Ascending aorta (tissue), 2 donors: ENCODE results near the gene PPIF. TPM values are rescaled to one million over a fixed set of nuclear protein-coding genes. Genes with fewer than 3 reads are reported as not detected.
"Not testable (repeated sequence)": the region's sequence is repeated elsewhere in the genome, so short reads cannot be mapped to it uniquely, and the experiment has no call there.

Source experiments
- DNase-seq, 2 donors: peaks; one replicate each; pipeline ENCODE4 v3.0.0-alpha.2; 2019; ENCODE audit warnings: low spot score in 2 of 2
- H3K27ac ChIP-seq, 2 donors: fragments of 200-600 bp; sonication (generic); one replicate each; pipeline ENCODE4 v1.5.1; 2016 to 2017; ENCODE audit warnings: mild to moderate bottlenecking in 1 of 2
- H3K27me3 ChIP-seq: fragments of 200-600 bp; sonication (generic); one replicate; pipeline ENCODE4 v1.5.1; 2017
- H3K36me3 ChIP-seq, 2 donors: fragments of 200-600 bp; sonication (generic); one replicate each; pipeline ENCODE4 v1.5.1; 2016
- H3K4me1 ChIP-seq, 2 donors: fragments of 200-600 bp; sonication (generic); one replicate each; pipeline ENCODE4 v1.5.1; 2016 to 2017; ENCODE audit warnings: mild to moderate bottlenecking in 1 of 2
- H3K4me3 ChIP-seq, 2 donors: fragments of 200-600 bp; sonication (generic); one replicate each; pipeline ENCODE4 v1.5.1; 2016 to 2017; ENCODE audit warnings: mild to moderate bottlenecking in 1 of 2
- H3K9me3 ChIP-seq, 2 donors: fragments of 200-600 bp; sonication (generic); one replicate each; pipeline ENCODE4 v1.5.1; 2016
- CTCF ChIP-seq, 3 experiments: fragments of 200-600 bp in 2 of 3; fragments of 450-650 bp in 1 of 3; sonication (generic) in 2 of 3; IDR thresholded peaks; one replicate each; pipeline ENCODE4 v1.5.1; 2016 to 2019; ENCODE audit warnings: antibody characterized with exemption in 3 of 3, mild to moderate bottlenecking in 1 of 3, moderate library complexity in 1 of 3
- intact Hi-C: fragments of 100-400 bp; cut with DNase I; formaldehyde crosslinking; loops from one replicate; pipeline ENCODE4 v1.15.1; 2023
- total RNA-seq: library from RNA; depleted of rRNA; stranded (reverse); fragments of >200 nt; gene quantifications from one replicate; pipeline ENCODE4 v1.1.0, GENCODE V29; 2016

Gene PPIF
- total RNA-seq, 1 donor from 2014 or later = 172 TPM

- no peaks in the 10 kb centered on the region for H3K27me3 ChIP-seq
- no peak for TF ChIP-seq CTCF (IDR thresholded peaks at IDR 0.05)
- DNase-seq = no peak
- H3K36me3 ChIP-seq = no peaks in the 10 kb centered on the region
- no peak overlapping the region for H3K4me3 ChIP-seq
- intact Hi-C loops = no loop called here
- H3K9me3 ChIP-seq = no peaks in the 10 kb centered on the region
- no peaks in the 10 kb centered on the region for H3K4me1 ChIP-seq
- H3K27ac ChIP-seq = no peak overlapping the region
Measured at GRCh38 chr10:79329529-79329928, 17.7 kb upstream of the PPIF start.

- no peak for DNase-seq
- peaks cover 0 to 5% of the 10 kb centered on the region in 2 donors for H3K4me1 ChIP-seq
- no peak overlapping the region for H3K4me3 ChIP-seq
- no peak overlapping the region for H3K27ac ChIP-seq
- no peaks in the 10 kb centered on the region for H3K9me3 ChIP-seq
- intact Hi-C loops = no loop called here
- no peaks in the 10 kb centered on the region for H3K27me3 ChIP-seq
- H3K36me3 ChIP-seq = no peaks in the 10 kb centered on the region
- no peak for TF ChIP-seq CTCF (IDR thresholded peaks at IDR 0.05)
Measured at GRCh38 chr10:79331226-79331625, 16.0 kb upstream of the PPIF start.

- Histone ChIP-seq H3K4me3 (no peak overlapping the region), H3K36me3 (no peaks in the 10 kb centered on the region), H3K9me3 (no peaks in the 10 kb centered on the region), H3K27ac (no peak overlapping the region), H3K4me1 (peaks cover 0 to 5% of the 10 kb centered on the region in 2 donors), H3K27me3 (no peaks in the 10 kb centered on the region)
- DNase-seq = no peak
- intact Hi-C loops = no loop called here
- TF ChIP-seq CTCF (IDR thresholded peaks at IDR 0.05) = no peak
Measured at GRCh38 chr10:79331709-79332108, 15.6 kb upstream of the PPIF start.

- H3K27ac ChIP-seq, H3K4me1 ChIP-seq, intact Hi-C loops, H3K36me3 ChIP-seq, H3K9me3 ChIP-seq, H3K4me3 ChIP-seq, DNase-seq, H3K27me3 ChIP-seq: not testable (repeated sequence)
Measured at GRCh38 chr10:79332610-79333315, 14.5 kb upstream of the PPIF start.

- H3K4me1 ChIP-seq = peaks cover 0 to 5% of the 10 kb centered on the region in 2 donors
- no peaks in the 10 kb centered on the region for H3K9me3 ChIP-seq
- no peak for DNase-seq
- TF ChIP-seq CTCF (IDR thresholded peaks at IDR 0.05) = no peak
- H3K4me3 ChIP-seq = no peak overlapping the region
- no peaks in the 10 kb centered on the region for H3K36me3 ChIP-seq
- H3K27ac ChIP-seq = no peak overlapping the region
- intact Hi-C loops = no loop called here
- no peaks in the 10 kb centered on the region for H3K27me3 ChIP-seq
Measured at GRCh38 chr10:79333513-79333912, 13.8 kb upstream of the PPIF start.

GRCh38 chr10:79334573-79334972 lies 12.7 kb upstream of the PPIF start:
- no peak overlapping the region for H3K27ac ChIP-seq
- intact Hi-C loops = no loop called here
- TF ChIP-seq CTCF (IDR thresholded peaks at IDR 0.05) = no peak

More at GRCh38 chr10:79334573-79334972, 12.7 kb upstream of the PPIF start:
- Histone ChIP-seq H3K27me3 (no peaks in the 10 kb centered on the region), H3K4me3 (no peak overlapping the region), H3K4me1 (peaks cover 0 to 5% of the 10 kb centered on the region in 2 donors), H3K9me3 (no peaks in the 10 kb centered on the region), H3K36me3 (no peaks in the 10 kb centered on the region)
- DNase-seq = no peak
